Ishikawa (cell line): ENCODE results near the gene SYT6.

Experiments used
- CREB1 ChIP-seq: IDR thresholded peaks from 2 replicates; pipeline ENCODE4 v1.6.1; 2012; ENCODE audit warnings: low read depth
- EP300 ChIP-seq: IDR thresholded peaks from 2 replicates; pipeline ENCODE4 v1.6.1; 2012; ENCODE audit warnings: borderline replicate concordance
- MAX ChIP-seq: IDR thresholded peaks from 2 replicates; pipeline ENCODE4 v1.6.1; 2012
- NFIC ChIP-seq: IDR thresholded peaks from 2 replicates; pipeline ENCODE4 v1.6.1; 2012
- RAD21 ChIP-seq: IDR thresholded peaks from 2 replicates; pipeline ENCODE4 v1.6.1; 2012; ENCODE audit warnings: low read depth
- TAF1 ChIP-seq: IDR thresholded peaks from 2 replicates; pipeline ENCODE4 v1.6.1; 2012; ENCODE audit warnings: low read depth, mild to moderate bottlenecking
- USF1 ChIP-seq: IDR thresholded peaks from 2 replicates; pipeline ENCODE4 v1.6.1; 2012
- TF ChIP-seq, protein P1 (sequence below): IDR thresholded peaks from 2 replicates; pipeline ENCODE4 v1.6.1; 2012; ENCODE audit warnings: low read depth, mild to moderate bottlenecking

DNA sequence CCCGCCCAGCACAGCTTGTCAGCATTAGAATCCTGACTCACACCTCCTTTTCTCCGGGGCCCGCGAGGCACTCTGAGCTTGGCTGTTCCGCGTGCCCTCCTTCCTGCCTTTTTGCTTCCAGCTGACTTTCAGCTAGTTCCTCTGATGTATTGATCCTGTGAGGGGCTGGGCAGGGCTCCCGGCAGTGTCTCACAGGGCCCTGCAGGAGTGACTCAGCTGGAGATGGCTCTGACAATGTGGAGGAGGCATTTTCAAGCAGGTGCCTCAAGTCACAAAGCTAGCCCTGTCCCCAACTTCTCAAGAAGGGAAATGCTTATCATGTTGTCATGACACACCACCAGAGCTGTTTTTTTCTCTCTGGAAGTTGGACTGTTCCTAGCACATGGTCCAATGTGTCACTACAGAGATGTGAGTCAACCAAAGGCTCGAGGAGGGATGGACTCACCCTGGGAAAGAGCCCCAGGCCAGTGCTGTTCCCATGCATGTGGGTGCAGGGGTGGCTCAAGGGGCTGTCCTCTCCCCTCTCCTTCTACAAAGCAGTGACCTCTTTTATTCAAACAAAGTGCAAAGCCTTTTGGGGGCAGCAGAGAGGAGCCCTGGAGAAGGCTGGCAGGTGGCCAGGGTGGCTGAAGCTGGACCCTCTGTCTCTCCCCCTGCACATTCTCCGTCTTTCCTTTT, 30.6 kb downstream of the SYT6 start:
- TF ChIP-seq USF1: no peak
- no peak for TF ChIP-seq MAX
- TF ChIP-seq EP300: no peak
- TF ChIP-seq, protein P1, sequence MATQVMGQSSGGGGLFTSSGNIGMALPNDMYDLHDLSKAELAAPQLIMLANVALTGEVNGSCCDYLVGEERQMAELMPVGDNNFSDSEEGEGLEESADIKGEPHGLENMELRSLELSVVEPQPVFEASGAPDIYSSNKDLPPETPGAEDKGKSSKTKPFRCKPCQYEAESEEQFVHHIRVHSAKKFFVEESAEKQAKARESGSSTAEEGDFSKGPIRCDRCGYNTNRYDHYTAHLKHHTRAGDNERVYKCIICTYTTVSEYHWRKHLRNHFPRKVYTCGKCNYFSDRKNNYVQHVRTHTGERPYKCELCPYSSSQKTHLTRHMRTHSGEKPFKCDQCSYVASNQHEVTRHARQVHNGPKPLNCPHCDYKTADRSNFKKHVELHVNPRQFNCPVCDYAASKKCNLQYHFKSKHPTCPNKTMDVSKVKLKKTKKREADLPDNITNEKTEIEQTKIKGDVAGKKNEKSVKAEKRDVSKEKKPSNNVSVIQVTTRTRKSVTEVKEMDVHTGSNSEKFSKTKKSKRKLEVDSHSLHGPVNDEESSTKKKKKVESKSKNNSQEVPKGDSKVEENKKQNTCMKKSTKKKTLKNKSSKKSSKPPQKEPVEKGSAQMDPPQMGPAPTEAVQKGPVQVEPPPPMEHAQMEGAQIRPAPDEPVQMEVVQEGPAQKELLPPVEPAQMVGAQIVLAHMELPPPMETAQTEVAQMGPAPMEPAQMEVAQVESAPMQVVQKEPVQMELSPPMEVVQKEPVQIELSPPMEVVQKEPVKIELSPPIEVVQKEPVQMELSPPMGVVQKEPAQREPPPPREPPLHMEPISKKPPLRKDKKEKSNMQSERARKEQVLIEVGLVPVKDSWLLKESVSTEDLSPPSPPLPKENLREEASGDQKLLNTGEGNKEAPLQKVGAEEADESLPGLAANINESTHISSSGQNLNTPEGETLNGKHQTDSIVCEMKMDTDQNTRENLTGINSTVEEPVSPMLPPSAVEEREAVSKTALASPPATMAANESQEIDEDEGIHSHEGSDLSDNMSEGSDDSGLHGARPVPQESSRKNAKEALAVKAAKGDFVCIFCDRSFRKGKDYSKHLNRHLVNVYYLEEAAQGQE: no peak
- no peak for TF ChIP-seq RAD21
- TF ChIP-seq CREB1: no peak
- no peak for TF ChIP-seq TAF1
- no peak for TF ChIP-seq NFIC
